DOHH2 (cell line): ENCODE results near the gene ATP6V0A4.
"Not testable (repeated sequence)": the region's sequence is repeated elsewhere in the genome, so short reads cannot be mapped to it uniquely, and the experiment has no call there.

Source experiments
- H3F3A ChIP-seq: fragments of 200-600 bp; sonication (generic), shearing (Covaris generic); 2 replicates; pipeline ENCODE4 v1.6.0; 2016; ENCODE audit warnings: antibody characterized with exemption, mild to moderate bottlenecking; ENCODE audit not compliant: control insufficient read depth, insufficient read depth
- H3K27ac ChIP-seq: fragments of 200-600 bp; sonication (generic); 2 replicates; pipeline ENCODE4 v1.5.1; 2014; ENCODE audit warnings: low read depth, mild to moderate bottlenecking, low read length, moderate library complexity
- H3K27me3 ChIP-seq: fragments of 200-600 bp; sonication (generic); 2 replicates; pipeline ENCODE4 v1.6.1; 2014; ENCODE audit warnings: mild to moderate bottlenecking, low read length, mixed read lengths; ENCODE audit not compliant: control insufficient read depth
- H3K36me3 ChIP-seq: fragments of 200-600 bp; sonication (generic); 2 replicates; pipeline ENCODE4 v1.6.1; 2014; ENCODE audit warnings: mild to moderate bottlenecking, low read length, moderate library complexity, mixed read lengths; ENCODE audit not compliant: control insufficient read depth
- H3K4me1 ChIP-seq: fragments of 200-600 bp; sonication (generic); 2 replicates; pipeline ENCODE4 v1.6.1; 2014; ENCODE audit warnings: mild to moderate bottlenecking, low read length, mixed read lengths; ENCODE audit not compliant: control insufficient read depth
- H3K4me2 ChIP-seq: fragments of 200-600 bp; sonication (generic); 2 replicates; pipeline ENCODE4 v1.6.0; 2014; ENCODE audit warnings: mild to moderate bottlenecking, low read length, moderate library complexity
- H3K4me3 ChIP-seq: fragments of 200-600 bp; sonication (generic); 2 replicates; pipeline ENCODE4 v1.5.1; 2014; ENCODE audit warnings: mild to moderate bottlenecking, low read length, mixed read lengths
- H3K79me2 ChIP-seq: fragments of 200-600 bp; sonication (generic); 2 replicates; pipeline ENCODE4 v1.6.1; 2014; ENCODE audit warnings: mild to moderate bottlenecking, low read length, mixed read lengths; ENCODE audit not compliant: control insufficient read depth
- H3K9me2 ChIP-seq: fragments of 200-600 bp; sonication (generic); replicated peaks from 2 replicates; pipeline ENCODE4 v1.6.1; 2014; ENCODE audit warnings: mild to moderate bottlenecking, low read length, mixed read lengths; ENCODE audit not compliant: control insufficient read depth
- H3K9me3 ChIP-seq: fragments of 200-600 bp; sonication (generic); 2 replicates; pipeline ENCODE4 v1.6.1; 2014; ENCODE audit warnings: antibody characterized with exemption, low read length, mixed read lengths; ENCODE audit not compliant: control insufficient read depth, insufficient read depth
- H4K20me1 ChIP-seq: fragments of 200-600 bp; sonication (generic); 2 replicates; pipeline ENCODE4 v1.6.0; 2014; ENCODE audit warnings: low read depth, mild to moderate bottlenecking, antibody characterized with exemption, low read length, moderate library complexity; ENCODE audit not compliant: control insufficient read depth, insufficient read depth
- CTCF ChIP-seq: fragments of 200-600 bp; sonication (generic); IDR thresholded peaks from one replicate; pipeline ENCODE4 v1.5.1; 2014; ENCODE audit warnings: antibody characterized with exemption, mild to moderate bottlenecking, low read depth, low read length; ENCODE audit not compliant: poor library complexity, severe bottlenecking
- EZH2phosphoT487 ChIP-seq: fragments of 200-600 bp; sonication (generic); IDR thresholded peaks from 2 replicates; pipeline ENCODE4 v1.6.1; 2017; ENCODE audit warnings: borderline replicate concordance, mild to moderate bottlenecking, antibody characterized with exemption, low read length, moderate library complexity, mixed read lengths

Gene ATP6V0A4

GRCh38 chr7:138697535-138698182, 100.3 kb downstream of the ATP6V0A4 start:
- TF ChIP-seq EZH2phosphoT487 (no peak), CTCF (no peak)
- Histone ChIP-seq H3K27ac (no peak overlapping the region), H3K4me2 (no peak overlapping the region)

GRCh38 chr7:138695776-138696175, 102.2 kb downstream of the ATP6V0A4 start:
- not testable (repeated sequence) for H3K27me3 ChIP-seq, H3K4me1 ChIP-seq, H3K27ac ChIP-seq, H3K79me2 ChIP-seq, H3K4me2 ChIP-seq, H3K9me3 ChIP-seq, H3K36me3 ChIP-seq, H3K9me2 ChIP-seq, H3K4me3 ChIP-seq, H3F3A ChIP-seq, H4K20me1 ChIP-seq

More at GRCh38 chr7:138697535-138698182, 100.3 kb downstream of the ATP6V0A4 start:
- no peaks in the 10 kb centered on the region for H4K20me1 ChIP-seq
- H3K79me2 ChIP-seq = no peaks in the 10 kb centered on the region
- no peaks in the 10 kb centered on the region for H3K9me2 ChIP-seq
- no peaks in the 10 kb centered on the region for H3K36me3 ChIP-seq
- H3K9me3 ChIP-seq = peaks cover 4% of the 10 kb centered on the region; the same call in 1 of the 2 replicates
- no peaks in the 10 kb centered on the region for H3K27me3 ChIP-seq
- H3F3A ChIP-seq = no peaks in the 10 kb centered on the region
- no peaks in the 10 kb centered on the region for H3K4me1 ChIP-seq
- H3K4me3 ChIP-seq = no peak overlapping the region

DNA sequence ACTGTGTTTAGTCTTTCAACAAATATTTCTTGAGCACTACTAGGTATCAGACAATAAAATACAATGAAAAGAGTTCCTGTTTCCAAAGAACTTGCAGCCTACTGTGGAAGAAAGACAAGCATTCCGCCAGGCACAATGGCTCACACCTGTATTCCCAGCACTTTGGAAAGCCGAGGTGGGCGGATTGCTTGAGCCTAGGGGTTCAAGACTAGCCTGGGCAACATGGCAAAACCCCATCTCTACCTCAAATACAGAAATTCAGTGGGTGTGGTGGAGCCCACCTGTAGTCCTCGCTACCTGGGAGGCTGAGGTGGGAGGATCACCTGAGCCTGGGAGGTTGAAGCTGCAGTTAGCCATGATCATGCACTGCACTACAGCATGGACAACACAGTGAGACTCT, 102.9 kb downstream of the ATP6V0A4 start:
- no peaks in the 10 kb centered on the region for H3K27me3 ChIP-seq
- no peaks in the 10 kb centered on the region for H4K20me1 ChIP-seq
- H3K9me3 ChIP-seq = peaks cover 4% of the 10 kb centered on the region; the same call in 1 of the 2 replicates
- H3K79me2 ChIP-seq = no peaks in the 10 kb centered on the region
- no peaks in the 10 kb centered on the region for H3K9me2 ChIP-seq
- H3K36me3 ChIP-seq = no peaks in the 10 kb centered on the region
- TF ChIP-seq EZH2phosphoT487 (no peak), CTCF (no peak)
- no peak overlapping the region for H3K4me2 ChIP-seq
- H3K27ac ChIP-seq = no peak overlapping the region
- H3K4me3 ChIP-seq = no peak overlapping the region
- no peaks in the 10 kb centered on the region for H3K4me1 ChIP-seq
- H3F3A ChIP-seq = no peaks in the 10 kb centered on the region

DNA sequence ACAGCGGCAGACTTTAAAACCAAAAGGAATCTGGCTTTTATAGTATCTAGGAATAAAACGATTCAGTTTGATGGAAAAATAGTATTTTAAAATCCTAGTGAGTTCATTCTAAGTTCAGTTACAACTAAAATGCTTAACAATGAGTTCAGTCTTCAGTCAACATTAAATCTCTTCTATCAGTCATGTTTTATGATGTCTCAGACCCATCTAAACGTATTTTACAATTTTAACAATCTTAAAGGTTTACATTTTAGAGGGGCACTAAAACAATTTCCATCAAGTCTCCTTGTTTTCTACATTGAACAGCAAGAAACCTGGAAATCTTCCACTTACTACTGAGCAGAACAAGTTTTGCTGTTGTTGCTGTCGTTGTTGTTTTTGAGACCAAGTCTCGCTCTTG, 106.8 kb downstream of the ATP6V0A4 start:
- Histone ChIP-seq H3K79me2 (no peaks in the 10 kb centered on the region), H3K4me2 (no peak overlapping the region), H3K9me2 (no peaks in the 10 kb centered on the region), H3K27me3 (no peaks in the 10 kb centered on the region), H3K9me3 (peaks cover 4% of the 10 kb centered on the region; the same call in 1 of the 2 replicates), H4K20me1 (no peaks in the 10 kb centered on the region), H3K27ac (no peak overlapping the region), H3F3A (no peaks in the 10 kb centered on the region), H3K36me3 (no peaks in the 10 kb centered on the region), H3K4me3 (no peak overlapping the region), H3K4me1 (no peaks in the 10 kb centered on the region)
- no peak for TF ChIP-seq CTCF
- TF ChIP-seq EZH2phosphoT487 = no peak
